Measurements from ENCODE around the gene FRRS1.

FRRS1 gene

GRCh38 chr1:99727575-99728185 lies 38.8 kb downstream of the FRRS1 start:
- H3K4me1 Mint-ChIP-seq, result peaks cover 3% of the 10 kb centered on the region
- no peak for DNase-seq
- no peak for TF ChIP-seq CTCF (IDR thresholded peaks at IDR 0.05)
- no peak overlapping the region for H3K27ac Mint-ChIP-seq
- H3K4me3 Mint-ChIP-seq, result no peak overlapping the region
- H3K27me3 Mint-ChIP-seq (ENCODE audit: low read depth, poor library complexity), result no peaks in the 10 kb centered on the region
- peaks cover 5% of the 10 kb centered on the region for H3K36me3 Mint-ChIP-seq (ENCODE audit: low read depth)
- no peaks in the 10 kb centered on the region for H3K9me3 Mint-ChIP-seq

- no peak overlapping the region for H3K4me3 Mint-ChIP-seq
- H3K4me1 Mint-ChIP-seq, result peaks cover 3% of the 10 kb centered on the region
- no peaks in the 10 kb centered on the region for H3K27me3 Mint-ChIP-seq (ENCODE audit: low read depth, poor library complexity)
- no peak for TF ChIP-seq CTCF (IDR thresholded peaks at IDR 0.05)
- no peak overlapping the region for H3K27ac Mint-ChIP-seq
- H3K9me3 Mint-ChIP-seq, result no peaks in the 10 kb centered on the region
- no peak for DNase-seq
- H3K36me3 Mint-ChIP-seq (ENCODE audit: low read depth), result peaks cover 5% of the 10 kb centered on the region
Measured at GRCh38 chr1:99726818-99727217, 39.6 kb downstream of the FRRS1 start.

GRCh38 chr1:99726407-99726806 lies 40.0 kb downstream of the FRRS1 start:
- peaks cover 5% of the 10 kb centered on the region for H3K36me3 Mint-ChIP-seq (ENCODE audit: low read depth)
- H3K4me3 Mint-ChIP-seq, result no peak overlapping the region
- no peaks in the 10 kb centered on the region for H3K27me3 Mint-ChIP-seq (ENCODE audit: low read depth, poor library complexity)
- peaks cover 3% of the 10 kb centered on the region for H3K4me1 Mint-ChIP-seq
- H3K27ac Mint-ChIP-seq, result no peak overlapping the region
- H3K9me3 Mint-ChIP-seq, result no peaks in the 10 kb centered on the region
- DNase-seq, result no peak
- no peak for TF ChIP-seq CTCF (IDR thresholded peaks at IDR 0.05)

- peak overlapping the region; percentile 10 for H3K27ac Mint-ChIP-seq
- H3K27me3 Mint-ChIP-seq (ENCODE audit: low read depth, poor library complexity), result no peaks in the 10 kb centered on the region
- no peak overlapping the region for H3K4me3 Mint-ChIP-seq
- H3K9me3 Mint-ChIP-seq, result no peaks in the 10 kb centered on the region
- no peak for DNase-seq
- no peak for TF ChIP-seq CTCF (IDR thresholded peaks at IDR 0.05)
- peaks cover 3% of the 10 kb centered on the region for H3K4me1 Mint-ChIP-seq
- H3K36me3 Mint-ChIP-seq (ENCODE audit: low read depth), result peaks cover 5% of the 10 kb centered on the region
Measured at GRCh38 chr1:99725996-99726395, 40.4 kb downstream of the FRRS1 start.

GRCh38 chr1:99723251-99723650 lies 43.2 kb downstream of the FRRS1 start:
- H3K27me3 Mint-ChIP-seq (ENCODE audit: low read depth, poor library complexity), result no peaks in the 10 kb centered on the region
- TF ChIP-seq CTCF (IDR thresholded peaks at IDR 0.05), result no peak

GRCh38 chr1:99717005-99717404 lies 49.4 kb downstream of the FRRS1 start:
- no peak for DNase-seq
- no peak for TF ChIP-seq CTCF (IDR thresholded peaks at IDR 0.05)

More at GRCh38 chr1:99723251-99723650, 43.2 kb downstream of the FRRS1 start:
- Mint-ChIP-seq H3K4me3 (no peak overlapping the region), H3K9me3 (no peaks in the 10 kb centered on the region), H3K4me1 (peaks cover 3% of the 10 kb centered on the region), H3K36me3 (ENCODE audit: low read depth) (peaks cover 5% of the 10 kb centered on the region), H3K27ac (no peak overlapping the region)
- no peak for DNase-seq

More at GRCh38 chr1:99717005-99717404, 49.4 kb downstream of the FRRS1 start:
- Mint-ChIP-seq H3K4me1 (no peaks in the 10 kb centered on the region), H3K4me3 (no peak overlapping the region), H3K27me3 (ENCODE audit: low read depth, poor library complexity) (no peaks in the 10 kb centered on the region), H3K27ac (no peak overlapping the region), H3K9me3 (no peaks in the 10 kb centered on the region), H3K36me3 (ENCODE audit: low read depth) (peaks cover 23% of the 10 kb centered on the region)

Data from nephron progenitor cell (in vitro differentiated cells).